AG04449 (cell line): ENCODE results near the gene CASS4.

Experiments
- CTCF ChIA-PET: fragments of 350-600 bp; formaldehyde crosslinking; extraction: SDS; loops from one replicate; lab custom pipeline; 2021; ENCODE audit warnings: antibody characterized with exemption; lab: Yijun Ruan, JAX
- POLR2A ChIA-PET: fragments of 400-600, 350-600 bp; formaldehyde crosslinking; extraction: SDS; loops from one replicate; lab custom pipeline; 2020; ENCODE audit warnings: antibody characterized with exemption, inconsistent platforms; lab: Yijun Ruan, JAX
- DNase-seq: peaks from one replicate; pipeline ENCODE4 v3.0.0-alpha.2; 2010; ENCODE audit warnings: low read depth, low spot score
- H3K4me3 ChIP-seq: 2 replicates; pipeline ENCODE4 v1.5.1; 2011; ENCODE audit warnings: low read depth, mild to moderate bottlenecking, control low read depth, low read length
- TF ChIP-seq, protein P1 (sequence below): IDR thresholded peaks from one replicate; pipeline ENCODE4 v1.5.1; 2011; ENCODE audit warnings: mild to moderate bottlenecking, moderate library complexity, low read length, control low read depth, inconsistent platforms; ENCODE audit not compliant: insufficient read depth; ENCODE audit errors: missing control alignments

CASS4 gene

GRCh38 chr20:56391037-56391436 is 21.0 kb upstream of the CASS4 start:
- ChIA-PET CTCF (interaction anchor here (0.9 kb wide), 1 partner anchor 9 kb away, joined by 3 read pairs; no protein-coding TSS in a partner anchor), POLR2A (interaction anchor here (1.5 kb wide), 1 partner anchor 21 kb away, joined by 6 read pairs; the partner anchor contains the start of gene CASS4)
- TF ChIP-seq, protein P1, sequence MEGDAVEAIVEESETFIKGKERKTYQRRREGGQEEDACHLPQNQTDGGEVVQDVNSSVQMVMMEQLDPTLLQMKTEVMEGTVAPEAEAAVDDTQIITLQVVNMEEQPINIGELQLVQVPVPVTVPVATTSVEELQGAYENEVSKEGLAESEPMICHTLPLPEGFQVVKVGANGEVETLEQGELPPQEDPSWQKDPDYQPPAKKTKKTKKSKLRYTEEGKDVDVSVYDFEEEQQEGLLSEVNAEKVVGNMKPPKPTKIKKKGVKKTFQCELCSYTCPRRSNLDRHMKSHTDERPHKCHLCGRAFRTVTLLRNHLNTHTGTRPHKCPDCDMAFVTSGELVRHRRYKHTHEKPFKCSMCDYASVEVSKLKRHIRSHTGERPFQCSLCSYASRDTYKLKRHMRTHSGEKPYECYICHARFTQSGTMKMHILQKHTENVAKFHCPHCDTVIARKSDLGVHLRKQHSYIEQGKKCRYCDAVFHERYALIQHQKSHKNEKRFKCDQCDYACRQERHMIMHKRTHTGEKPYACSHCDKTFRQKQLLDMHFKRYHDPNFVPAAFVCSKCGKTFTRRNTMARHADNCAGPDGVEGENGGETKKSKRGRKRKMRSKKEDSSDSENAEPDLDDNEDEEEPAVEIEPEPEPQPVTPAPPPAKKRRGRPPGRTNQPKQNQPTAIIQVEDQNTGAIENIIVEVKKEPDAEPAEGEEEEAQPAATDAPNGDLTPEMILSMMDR: no peak
- DNase-seq: no peak
- peak overlapping the region; percentile 92 for H3K4me3 ChIP-seq

DNA sequence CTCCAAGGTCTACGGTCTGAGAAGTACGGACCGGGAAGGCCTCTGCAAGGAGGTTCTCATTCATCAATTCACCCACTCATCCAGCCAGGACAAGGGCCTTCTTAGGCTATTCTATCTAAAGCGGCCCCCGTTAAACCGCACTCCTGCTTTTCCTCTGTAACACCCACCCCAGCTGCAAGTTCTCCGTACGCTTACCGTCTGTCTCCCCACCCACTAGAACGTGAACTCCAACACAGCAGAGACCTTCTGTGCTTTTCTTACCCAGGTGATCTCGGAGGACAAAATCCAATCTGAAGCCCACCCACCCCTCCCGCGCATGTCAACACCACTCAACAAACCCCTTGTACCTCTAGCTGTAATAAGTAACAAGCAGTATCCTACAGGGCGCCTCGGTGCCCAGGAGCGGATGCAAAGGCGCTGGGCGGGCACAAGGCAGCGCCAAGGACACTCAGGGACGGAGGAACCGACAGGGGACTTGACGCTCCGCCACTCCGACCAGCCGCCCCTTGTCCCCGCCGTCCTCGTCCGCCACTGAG is 20.4 kb upstream of the CASS4 start:
- DNase-seq: no peak
- TF ChIP-seq, protein P1: no peak
- ChIA-PET POLR2A (interaction anchor here (1.0 to 1.5 kb wide), 3 partner anchors 20 to 102 kb away, joined by 4 to 6 read pairs (median 6); partner anchors contain the start of gene CASS4), CTCF (interaction anchor here (0.7 to 1.5 kb wide), 3 partner anchors 8 to 46 kb away, joined by 3 to 4 read pairs (median 3); no protein-coding TSS in a partner anchor)
- peak overlapping the region; percentile 92 for H3K4me3 ChIP-seq

GRCh38 chr20:56392132-56392880 is 19.8 kb upstream of the CASS4 start, which contains the start of the genes AURKA and CSTF1:
Gene AURKA (minus strand): TSS chr20:56392215. CDS start chr20:56388197, 4,018 bp downstream.
Gene CSTF1 (plus strand): TSS chr20:56392645. CDS start chr20:56395553, 2,908 bp downstream.
- CTCF ChIA-PET: interaction anchor here (0.7 to 1.5 kb wide), 4 partner anchors 8 to 124 kb away, joined by 3 to 4 read pairs (median 3); no protein-coding TSS in a partner anchor
- H3K4me3 ChIP-seq: peak within 1 kb of the TSS; percentile 92
- TF ChIP-seq, protein P1: no peak
- DNase-seq: peak; percentile 99
- POLR2A ChIA-PET: interaction anchor here (1.0 to 1.5 kb wide), 3 partner anchors 20 to 101 kb away, joined by 4 to 6 read pairs (median 6); partner anchors contain the start of gene CASS4

- ChIA-PET POLR2A (interaction anchor here (1.3 kb wide), 1 partner anchor 47 kb away, joined by 6 read pairs; no protein-coding TSS in a partner anchor), CTCF (interaction anchor here (0.6 to 1.5 kb wide), 4 partner anchors 12 to 123 kb away, joined by 3 to 4 read pairs (median 3); no protein-coding TSS in a partner anchor)
- peak overlapping the region; percentile 92 for H3K4me3 ChIP-seq
- DNase-seq: no peak
- TF ChIP-seq, protein P1: no peak
These were observed 19.1 kb upstream of the CASS4 start for GRCh38 chr20:56392881-56393482.

GRCh38 chr20:56393653-56394052 is 18.4 kb upstream of the CASS4 start:
- TF ChIP-seq, protein P1: no peak
- ChIA-PET CTCF (interaction anchor here (0.6 to 1.5 kb wide), 3 partner anchors 12 to 70 kb away, joined by 3 read pairs; no protein-coding TSS in a partner anchor), POLR2A (no interaction called here)
- H3K4me3 ChIP-seq: peak overlapping the region; percentile 92
- no peak for DNase-seq
